Urinary bladder (tissue), 4 donors: ENCODE measurements around the gene KIF6. TPM values are rescaled to one million over a fixed set of nuclear protein-coding genes. Genes with fewer than 3 reads are reported as not detected.

Source experiments
- DNase-seq: peaks from one replicate; pipeline ENCODE4 v3.0.0-alpha.2; 2015; ENCODE audit errors: extremely low spot score
- H3K27ac ChIP-seq: one replicate; pipeline ENCODE4 v1.5.1; 2013; ENCODE audit warnings: low read depth, mild to moderate bottlenecking, moderate library complexity
- H3K36me3 ChIP-seq: one replicate; pipeline ENCODE4 v1.6.1; 2013; ENCODE audit warnings: mild to moderate bottlenecking, moderate library complexity; ENCODE audit not compliant: insufficient read depth
- H3K4me1 ChIP-seq: one replicate; pipeline ENCODE4 v1.6.1; 2013; ENCODE audit warnings: mild to moderate bottlenecking, moderate library complexity; ENCODE audit not compliant: insufficient read depth
- H3K4me3 ChIP-seq: one replicate; pipeline ENCODE4 v1.5.1; 2013; ENCODE audit warnings: low read depth, low read length
- WGBS: extraction: QIAGEN DNeasy Blood & Tissue Kit; methylation state at CpG from one replicate; pipeline ENCODE4 v1.1.7; 2013; 5-methylcytosine and 5-hydroxymethylcytosine counted together
- polyA plus RNA-seq: library from polyadenylated mRNA; stranded (reverse); fragments of 200-250 nt; gene quantifications from one replicate; pipeline ENCODE4 v1.2.3, GENCODE V29; 2013
- total RNA-seq: library from RNA; depleted of rRNA; stranded (reverse); fragments of >200 nt; gene quantifications from one replicate; pipeline ENCODE4 v1.2.3, GENCODE V29; 2014
- donor health status: healthy with polysubstance abuse.
- donor health status: healthy.

KIF6 gene
- total and polyA plus RNA-seq, 2 donors, result 0.14 to 1.1 TPM

DNA sequence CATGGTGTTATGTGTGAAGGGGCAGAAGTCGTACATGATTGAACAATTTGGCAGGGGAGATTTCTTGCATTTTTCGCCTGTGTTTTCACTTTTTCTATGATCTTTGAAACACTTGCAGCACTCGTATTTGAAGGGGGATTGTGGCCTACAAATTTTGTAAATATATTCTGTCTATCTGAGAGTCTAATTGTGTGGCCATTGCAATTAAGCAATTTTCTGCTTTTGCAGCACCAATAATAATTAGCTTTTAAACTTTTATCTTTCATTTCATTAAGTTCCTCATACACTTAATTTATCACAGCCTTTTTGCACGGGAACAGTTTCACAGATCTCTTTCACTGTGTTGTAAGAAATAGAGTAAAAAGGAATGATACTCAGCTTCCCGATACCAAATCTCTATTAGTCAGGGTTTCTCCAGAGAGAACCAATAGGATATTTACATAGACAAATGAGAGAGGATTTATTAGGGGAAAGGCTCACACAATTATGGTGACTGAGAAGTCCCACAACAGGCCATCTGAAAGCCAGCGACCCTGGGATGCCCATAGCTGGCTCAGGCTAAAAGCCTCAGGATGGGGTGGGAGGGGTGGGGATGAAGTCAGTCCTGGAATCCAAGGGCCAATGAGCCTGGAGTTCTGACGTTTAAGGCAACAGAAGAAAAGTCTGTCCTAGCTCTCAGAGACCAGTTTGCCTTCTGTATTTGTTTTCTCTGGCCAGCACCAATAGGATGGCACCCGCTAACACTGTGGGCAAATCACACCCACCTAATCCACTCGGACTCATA is 58.3 kb downstream of the KIF6 start:
- H3K27ac ChIP-seq, result no peak overlapping the region
- DNase-seq, result no peak
- H3K4me3 ChIP-seq, result no peak overlapping the region
- 82% methylated on average over 9 of the region's 9 CpGs for WGBS
- no peaks in the 10 kb centered on the region for H3K36me3 ChIP-seq
- no peaks in the 10 kb centered on the region for H3K4me1 ChIP-seq

DNA sequence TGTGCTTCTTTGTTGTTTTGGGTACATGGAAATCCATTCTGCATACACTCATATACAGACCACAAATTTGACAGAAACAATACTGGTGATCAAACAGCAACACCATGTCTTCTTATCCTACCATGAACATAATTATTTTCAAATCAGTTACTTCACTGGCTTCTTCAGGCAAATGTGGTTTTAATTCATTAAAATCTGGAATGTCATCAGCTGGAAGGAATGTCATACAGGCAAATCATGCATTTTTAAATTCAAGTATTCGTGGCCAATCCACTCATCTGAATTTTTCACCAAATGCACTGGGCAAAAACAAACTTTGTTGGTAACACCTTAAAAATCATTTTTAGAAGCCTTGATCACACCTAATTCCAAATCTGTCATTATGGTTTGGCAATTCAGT is 59.3 kb downstream of the KIF6 start:
- Histone ChIP-seq H3K27ac (no peak overlapping the region), H3K36me3 (no peaks in the 10 kb centered on the region), H3K4me3 (no peak overlapping the region), H3K4me1 (no peaks in the 10 kb centered on the region)
- DNase-seq, result no peak
- 70% methylated on average over 1 of the region's 1 CpG for WGBS

- no peaks in the 10 kb centered on the region for H3K4me1 ChIP-seq
- WGBS, result 42% methylated on average over 4 of the region's 4 CpGs
Observed at GRCh38 chr6:39664173-39664572, 61.0 kb downstream of the KIF6 start.

GRCh38 chr6:39657355-39658135 is 67.7 kb downstream of the KIF6 start:
- no peak for DNase-seq
- Histone ChIP-seq H3K4me1 (no peaks in the 10 kb centered on the region), H3K36me3 (no peaks in the 10 kb centered on the region), H3K4me3 (no peak overlapping the region), H3K27ac (no peak overlapping the region)
- 89% methylated on average over 2 of the region's 2 CpGs for WGBS

More at GRCh38 chr6:39664173-39664572, 61.0 kb downstream of the KIF6 start:
- H3K4me3 ChIP-seq, result no peak overlapping the region
- H3K27ac ChIP-seq, result no peak overlapping the region
- no peak for DNase-seq
- no peaks in the 10 kb centered on the region for H3K36me3 ChIP-seq

GRCh38 chr6:39654121-39654520 is 71.1 kb downstream of the KIF6 start:
- Histone ChIP-seq H3K36me3 (no peaks in the 10 kb centered on the region), H3K4me1 (no peaks in the 10 kb centered on the region), H3K27ac (no peak overlapping the region), H3K4me3 (no peak overlapping the region)
- DNase-seq, result no peak
- WGBS, result 95% methylated on average over 1 of the region's 1 CpG

- Histone ChIP-seq H3K4me1 (no peaks in the 10 kb centered on the region), H3K4me3 (no peak overlapping the region)
- WGBS, result 55% methylated on average over 2 of the region's 2 CpGs
Observed at GRCh38 chr6:39653612-39654011, 71.6 kb downstream of the KIF6 start.

GRCh38 chr6:39649996-39650395 is 75.2 kb downstream of the KIF6 start:
- Histone ChIP-seq H3K4me1 (no peaks in the 10 kb centered on the region), H3K27ac (no peak overlapping the region), H3K4me3 (no peak overlapping the region), H3K36me3 (no peaks in the 10 kb centered on the region)
- 41% methylated on average over 2 of the region's 2 CpGs for WGBS
- no peak for DNase-seq

More at GRCh38 chr6:39653612-39654011, 71.6 kb downstream of the KIF6 start:
- no peak for DNase-seq
- Histone ChIP-seq H3K27ac (no peak overlapping the region), H3K36me3 (no peaks in the 10 kb centered on the region)

DNA sequence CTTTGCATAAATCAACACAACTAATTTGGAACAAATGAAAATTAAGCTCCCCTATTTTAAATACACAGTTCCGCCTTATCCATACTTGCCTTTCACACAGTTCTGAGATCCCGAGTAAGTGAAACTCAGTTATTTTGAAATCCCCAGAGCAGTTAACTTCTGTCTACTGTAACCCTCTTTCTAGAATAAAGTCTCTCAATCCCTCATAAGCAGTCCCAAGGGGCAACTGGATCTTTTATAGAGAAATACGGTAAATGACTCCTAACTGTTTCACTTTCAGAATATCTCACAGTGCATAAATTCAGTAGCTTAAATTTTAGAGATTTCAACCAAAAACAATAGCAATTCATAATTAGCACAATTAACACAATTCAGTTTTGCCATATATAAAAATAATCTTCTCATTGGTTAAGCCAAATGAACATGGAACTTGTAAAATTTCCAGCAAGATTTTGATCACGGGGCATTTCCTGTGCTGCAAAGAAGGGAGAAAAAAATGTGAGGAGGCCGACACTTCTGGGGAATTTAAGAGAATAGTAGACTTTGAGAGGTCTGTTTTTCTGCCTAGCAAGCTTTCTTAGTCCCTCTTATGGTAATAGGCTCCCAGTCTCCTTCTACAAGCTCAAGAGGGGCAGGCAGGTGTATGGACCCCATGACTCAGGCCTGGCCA is 78.3 kb downstream of the KIF6 start:
- no peak for DNase-seq
- no peaks in the 10 kb centered on the region for H3K4me1 ChIP-seq
- 82% methylated on average over 5 of the region's 5 CpGs for WGBS
- H3K27ac ChIP-seq, result no peak overlapping the region
- no peak overlapping the region for H3K4me3 ChIP-seq
- H3K36me3 ChIP-seq, result no peaks in the 10 kb centered on the region

GRCh38 chr6:39642270-39642669 is 82.9 kb downstream of the KIF6 start:
- no peaks in the 10 kb centered on the region for H3K36me3 ChIP-seq
- no peaks in the 10 kb centered on the region for H3K4me1 ChIP-seq
- no peak overlapping the region for H3K4me3 ChIP-seq
- H3K27ac ChIP-seq, result no peak overlapping the region
- DNase-seq, result no peak
- 81% methylated on average over 2 of the region's 2 CpGs for WGBS

DNA sequence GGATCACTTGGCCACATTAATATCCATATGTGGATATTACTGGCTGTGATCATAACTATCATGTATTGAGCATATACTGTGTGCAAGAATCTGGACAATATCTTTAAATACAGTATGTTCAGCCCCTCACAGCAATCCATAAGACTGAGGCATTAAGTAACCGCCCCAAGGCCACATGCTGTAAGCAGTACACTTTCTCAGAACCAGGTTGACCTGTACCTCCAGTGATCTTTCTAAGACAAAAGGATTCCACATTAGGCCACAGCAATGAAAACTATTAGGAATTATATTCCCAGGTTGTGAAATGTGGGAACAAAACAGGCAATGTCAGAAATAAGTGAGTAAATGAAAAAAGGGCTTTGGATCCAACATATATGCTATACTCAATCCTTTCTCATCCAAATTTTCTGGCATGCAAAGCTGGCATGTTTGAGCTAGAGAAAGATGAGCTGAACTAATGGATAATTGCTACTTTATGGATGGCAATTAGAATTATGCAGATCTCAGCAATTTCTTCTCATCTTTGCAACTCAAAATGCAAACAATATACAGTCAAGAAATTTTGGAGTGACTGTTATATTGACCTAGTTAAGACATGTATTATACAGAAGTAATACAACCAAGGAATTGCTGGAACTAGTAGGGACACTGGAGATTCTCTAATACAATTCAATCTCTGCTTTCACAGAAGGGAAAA is 86.9 kb downstream of the KIF6 start:
- WGBS, result 99% methylated on average over 1 of the region's 1 CpG
- Histone ChIP-seq H3K4me3 (no peak overlapping the region), H3K36me3 (no peaks in the 10 kb centered on the region), H3K4me1 (no peaks in the 10 kb centered on the region), H3K27ac (no peak overlapping the region)
- DNase-seq, result no peak

DNA sequence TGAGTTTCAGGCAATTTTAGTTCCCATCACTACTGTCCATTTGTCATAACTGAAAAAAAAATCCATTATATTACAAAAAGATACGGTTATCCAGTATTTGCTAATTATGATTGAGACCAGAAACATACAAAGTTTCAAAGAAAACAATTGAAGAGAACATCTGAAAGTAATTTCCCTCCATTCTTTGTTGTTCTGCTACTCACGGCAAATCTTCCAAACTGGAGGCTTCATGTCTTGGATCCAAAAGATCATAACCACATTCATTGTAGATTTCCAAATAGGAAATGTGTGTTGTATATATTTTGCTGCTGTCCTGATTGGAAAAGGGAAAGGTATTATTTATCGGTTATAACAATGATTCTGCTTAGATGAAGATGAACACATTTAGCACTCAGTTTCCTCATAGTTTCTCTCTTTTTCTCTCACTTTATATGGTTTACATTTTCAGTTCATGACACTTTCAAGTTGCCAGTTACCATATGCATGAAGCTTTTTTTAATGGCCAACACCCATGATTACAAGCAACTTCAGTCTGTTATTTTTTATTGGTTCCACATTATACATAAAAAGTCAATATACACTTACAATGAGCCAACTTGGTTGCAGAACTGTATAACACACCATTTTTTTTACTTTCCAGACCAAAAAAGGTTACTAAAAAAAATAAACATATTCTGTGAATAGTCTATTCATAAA is 90.4 kb downstream of the KIF6 start:
- WGBS, result 89% methylated on average over 3 of the region's 3 CpGs
- DNase-seq, result no peak
- H3K36me3 ChIP-seq, result no peaks in the 10 kb centered on the region

GRCh38 chr6:39625209-39625608 is 100.0 kb downstream of the KIF6 start:
- Histone ChIP-seq H3K4me1 (no peaks in the 10 kb centered on the region), H3K27ac (no peak overlapping the region), H3K4me3 (no peak overlapping the region), H3K36me3 (no peaks in the 10 kb centered on the region)
- no peak for DNase-seq
- WGBS, result 97% methylated on average over 2 of the region's 2 CpGs

More for the DNA sequence above, 90.4 kb downstream of the KIF6 start:
- Histone ChIP-seq H3K27ac (no peak overlapping the region), H3K4me3 (no peak overlapping the region), H3K4me1 (no peaks in the 10 kb centered on the region)

GRCh38 chr6:39623750-39624149 is 101.5 kb downstream of the KIF6 start:
- 78% methylated on average over 4 of the region's 4 CpGs for WGBS

More at GRCh38 chr6:39623750-39624149, 101.5 kb downstream of the KIF6 start:
- Histone ChIP-seq H3K4me1 (no peaks in the 10 kb centered on the region), H3K27ac (no peak overlapping the region), H3K4me3 (no peak overlapping the region), H3K36me3 (no peaks in the 10 kb centered on the region)
- DNase-seq, result no peak
